Stimulated activated CD4-positive, alpha-beta T cell treated with anti-CD3 and anti-CD28 coated beads, Interleukin-12 subunit alpha, Interleukin-12 subunit beta, amount 100 ng/mL, for 4 hours (primary cell): ENCODE data around the gene SPATC1L.

Source experiments
- DNase-seq: peaks from one replicate; pipeline ENCODE4 v3.0.0-alpha.2; 2020

SPATC1L gene

DNA sequence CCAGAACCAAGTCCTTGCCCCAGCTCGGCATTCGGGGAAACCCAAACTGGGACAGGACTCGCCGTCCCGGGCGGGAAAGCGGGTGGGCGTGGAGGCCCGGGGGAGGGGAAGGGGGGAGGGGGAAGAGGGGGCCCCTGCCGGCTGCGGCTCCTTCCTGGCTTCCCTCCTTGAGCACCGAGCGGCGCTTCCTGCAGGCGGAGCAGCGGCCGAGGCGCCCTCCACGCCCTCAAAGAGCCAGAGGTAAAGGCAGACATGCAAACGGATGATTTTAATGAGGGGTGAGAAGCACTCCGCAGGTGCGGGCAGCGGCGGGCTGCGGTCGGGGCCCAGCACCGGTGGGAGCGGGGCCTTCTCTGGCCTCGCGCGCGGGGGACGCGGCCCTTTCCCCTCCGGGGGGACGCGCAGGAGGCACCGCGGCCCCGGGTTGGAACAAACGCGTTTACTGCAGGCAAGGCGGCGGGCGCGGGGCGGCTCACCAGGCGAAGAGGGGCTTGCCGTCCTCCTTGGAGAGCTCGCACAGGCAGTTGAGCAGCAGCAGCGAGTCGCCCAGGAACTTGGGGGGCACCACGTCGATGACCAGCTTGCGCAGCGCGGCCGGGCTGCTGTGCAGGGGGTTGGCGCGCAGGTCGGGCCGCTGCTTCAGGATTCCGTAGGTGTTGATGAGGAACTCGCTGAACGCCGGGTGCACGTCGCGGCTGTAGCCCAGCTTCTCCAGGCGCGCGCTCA is 23.2 kb downstream of the SPATC1L start:
- no peak for DNase-seq

GRCh38 chr21:46160657-46160906 is 23.7 kb downstream of the SPATC1L start:
- DNase-seq, result no peak

- DNase-seq, result no peak
Observed at GRCh38 chr21:46159841-46160656, 24.2 kb downstream of the SPATC1L start.

DNA sequence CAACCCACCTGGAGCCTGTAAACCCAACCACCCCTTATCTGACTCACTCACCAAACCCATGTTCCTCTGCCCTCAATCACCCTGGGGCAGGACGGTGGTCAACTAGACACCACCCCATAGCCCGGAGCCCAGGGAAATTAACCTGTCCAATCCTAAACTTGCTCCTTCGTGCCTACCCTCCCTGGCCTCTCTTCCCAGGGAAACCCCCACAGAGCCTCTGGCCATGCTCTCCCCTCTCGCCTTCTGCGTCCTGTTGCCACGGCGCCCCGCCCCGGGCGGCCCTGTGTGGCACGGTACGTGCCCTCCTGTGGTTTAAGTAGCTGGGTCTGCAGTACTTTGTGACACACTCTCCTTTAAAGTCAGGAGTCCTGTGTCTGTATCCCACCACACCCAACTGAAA is 24.9 kb downstream of the SPATC1L start:
- no peak for DNase-seq

- DNase-seq, result no peak
Observed at GRCh38 chr21:46158666-46159300, 25.5 kb downstream of the SPATC1L start.

GRCh38 chr21:46157987-46158451 is 26.2 kb downstream of the SPATC1L start:
- DNase-seq, result no peak

- DNase-seq, result no peak
Observed at GRCh38 chr21:46157396-46157986, 26.8 kb downstream of the SPATC1L start.

- no peak for DNase-seq
Observed at GRCh38 chr21:46156678-46157077, 27.6 kb downstream of the SPATC1L start.

- DNase-seq, result no peak
Observed at GRCh38 chr21:46156378-46156645, 27.9 kb downstream of the SPATC1L start.

DNA sequence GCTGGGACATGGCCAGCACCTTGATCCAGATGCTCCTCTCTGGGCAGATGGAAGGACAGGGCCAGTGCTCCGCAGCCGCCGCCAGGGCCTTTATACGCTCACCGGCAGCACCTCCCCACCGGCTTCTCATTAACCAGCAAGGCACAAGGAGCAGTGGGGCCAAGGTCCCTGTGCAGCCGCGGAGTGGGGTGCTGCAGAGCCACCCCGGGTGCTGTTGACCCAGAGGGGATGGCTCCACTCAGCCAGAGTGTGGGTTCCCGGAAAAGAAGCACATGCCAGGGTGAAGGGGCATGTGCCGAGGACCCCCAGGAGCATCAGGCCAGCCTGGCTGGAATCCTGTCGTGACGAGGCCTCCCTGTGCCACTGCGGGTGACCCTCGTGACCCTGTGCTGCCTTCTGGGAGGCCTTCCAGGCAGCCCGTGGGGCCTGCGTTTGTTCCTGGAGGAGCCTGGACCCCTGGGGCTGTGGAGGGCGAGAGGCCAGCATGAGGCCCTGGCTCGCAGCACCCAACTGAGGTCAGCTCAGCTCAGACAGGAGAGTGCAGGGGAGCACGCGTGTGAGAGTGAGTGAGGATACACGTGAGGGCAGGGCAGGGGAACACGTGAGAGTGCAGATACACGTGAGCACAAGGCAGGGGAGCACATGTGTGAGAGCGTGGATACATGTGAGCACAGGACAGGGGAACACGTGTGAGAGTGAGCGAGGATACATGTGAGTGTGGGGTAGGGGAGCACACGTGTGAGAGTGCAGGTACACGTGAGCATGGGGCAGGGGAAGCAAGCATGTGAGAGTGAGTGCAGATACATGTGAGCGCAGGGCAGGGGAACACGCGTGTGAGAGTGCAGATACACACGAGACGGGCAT is 28.5 kb downstream of the SPATC1L start, which contains the start of gene FTCD:
Gene FTCD, minus strand, starts transcription at position 66 of the 864 bp plus-strand sequence. Its CDS starts 56 bp downstream, at position 10.
- no peak for DNase-seq

DNA sequence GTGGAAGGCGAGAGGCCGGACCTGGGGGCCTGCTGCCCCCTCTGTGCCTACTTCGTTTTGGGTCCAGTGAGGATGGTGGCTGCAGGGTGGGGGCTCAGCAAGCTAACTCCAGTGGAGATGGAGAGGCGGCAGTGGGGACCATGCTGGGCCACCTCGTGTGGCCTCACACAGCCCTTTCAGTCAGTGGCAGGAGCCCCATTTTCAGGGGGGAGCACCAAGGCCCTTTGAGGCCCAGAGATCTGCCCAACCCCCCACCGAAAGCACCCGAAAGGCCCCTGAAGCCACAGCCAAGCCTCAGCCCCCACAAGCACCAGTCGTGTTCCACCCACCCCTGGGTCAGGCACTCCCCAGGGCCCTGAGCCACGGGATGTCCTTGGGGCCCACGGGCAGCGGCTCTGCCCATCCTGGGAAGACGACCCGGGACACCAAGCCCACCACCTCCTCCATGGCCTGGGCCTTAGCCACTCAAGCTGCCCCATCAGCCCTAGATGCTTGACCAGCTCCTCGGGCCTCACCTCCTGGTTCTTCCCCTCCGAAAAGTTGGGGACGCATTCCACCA is 29.2 kb downstream of the SPATC1L start:
- no peak for DNase-seq

DNA sequence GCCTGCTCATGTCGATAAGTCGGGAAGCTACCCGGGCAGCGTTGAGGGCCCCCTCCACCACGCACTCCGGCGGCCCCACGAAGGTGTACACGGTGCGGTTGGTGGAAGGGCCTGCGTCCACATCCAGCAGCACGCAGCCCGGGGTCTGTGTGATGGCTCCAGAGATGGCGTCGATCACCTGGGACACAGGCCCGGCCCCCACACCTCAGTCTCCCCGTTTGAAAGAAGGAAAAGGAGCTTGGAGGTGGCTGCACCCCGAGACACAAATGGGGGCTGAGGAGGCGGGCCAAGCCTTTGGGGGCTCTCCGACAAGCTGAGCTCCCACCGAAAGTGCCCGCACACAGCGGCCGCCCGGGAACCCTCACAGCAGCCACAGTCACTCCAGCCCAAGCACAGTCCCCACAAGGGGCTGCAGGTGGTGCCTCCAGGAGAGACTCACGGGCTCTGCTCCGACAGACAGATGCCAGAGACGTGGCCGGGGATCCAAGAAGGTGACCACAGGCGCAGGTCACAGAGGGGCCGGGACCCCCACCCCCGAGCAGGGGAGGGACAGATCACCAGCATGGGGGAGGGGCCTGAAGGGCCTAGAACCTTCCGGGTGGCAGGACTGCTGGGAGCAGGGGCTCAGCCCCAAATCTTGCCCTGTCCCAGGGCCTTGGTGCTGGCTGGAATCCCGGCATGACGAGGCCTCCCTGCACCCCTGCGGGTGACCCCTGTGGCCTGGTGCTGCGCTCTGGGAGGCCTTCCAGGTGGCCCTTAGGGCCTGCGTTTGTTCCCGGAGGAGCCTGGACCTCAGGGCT is 29.9 kb downstream of the SPATC1L start:
- DNase-seq, result no peak

- DNase-seq, result peak; percentile 46
Observed at GRCh38 chr21:46153247-46154154, 30.8 kb downstream of the SPATC1L start.

DNA sequence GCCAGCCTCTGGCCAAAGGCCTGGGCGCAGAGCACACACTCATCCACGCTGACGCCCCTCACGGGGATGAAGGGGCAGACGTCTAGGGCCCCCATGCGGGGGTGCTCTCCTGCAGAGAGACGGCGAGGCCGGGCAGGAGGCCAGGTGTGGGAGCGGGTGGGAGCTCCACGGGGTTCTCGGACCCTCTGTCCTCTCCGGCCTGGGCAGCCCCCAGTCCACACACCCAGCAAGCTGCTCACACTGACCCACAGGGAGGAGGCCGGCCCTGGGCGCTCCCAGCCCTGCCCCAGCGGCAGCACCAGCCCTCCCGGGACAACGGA is 31.4 kb downstream of the SPATC1L start:
- no peak for DNase-seq

- DNase-seq, result no peak
Observed at GRCh38 chr21:46151989-46152926, 32.0 kb downstream of the SPATC1L start.

DNA sequence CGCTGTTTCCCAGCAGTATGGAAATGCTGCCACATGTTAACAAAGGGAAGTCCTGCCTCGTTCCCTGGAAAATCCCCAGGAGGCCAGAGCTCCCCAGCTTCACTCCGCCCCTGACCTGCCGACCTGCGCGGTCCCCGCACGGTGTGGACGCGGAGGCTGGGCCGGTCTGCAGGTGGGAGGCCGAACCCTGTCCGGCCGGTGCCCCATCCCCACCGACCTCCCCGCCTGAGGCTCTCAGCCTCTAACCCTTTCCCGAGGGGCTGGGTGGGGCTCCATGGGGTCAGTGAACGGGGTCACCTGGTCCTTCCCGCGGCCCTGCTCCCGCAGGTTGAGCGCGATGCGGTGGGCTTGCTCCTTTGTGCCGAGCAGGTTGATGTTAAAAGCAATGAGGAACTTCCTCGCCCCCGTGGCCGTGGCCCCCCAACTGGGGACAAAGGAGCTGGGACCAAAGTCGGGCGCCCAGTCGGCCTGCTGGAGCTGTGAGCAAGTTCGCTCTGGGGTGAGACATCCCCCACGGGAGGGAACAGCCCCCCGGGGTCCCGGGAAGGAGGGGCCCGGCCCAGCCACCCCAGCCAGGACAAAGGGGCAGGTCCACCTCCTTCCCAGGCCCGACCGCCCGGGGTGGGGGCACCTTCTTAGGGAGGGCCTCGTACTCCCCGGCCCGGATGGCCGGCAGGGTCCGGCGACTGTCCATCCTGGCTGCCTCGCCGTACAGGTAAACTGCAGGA is 32.8 kb downstream of the SPATC1L start:
- DNase-seq, result no peak

DNA sequence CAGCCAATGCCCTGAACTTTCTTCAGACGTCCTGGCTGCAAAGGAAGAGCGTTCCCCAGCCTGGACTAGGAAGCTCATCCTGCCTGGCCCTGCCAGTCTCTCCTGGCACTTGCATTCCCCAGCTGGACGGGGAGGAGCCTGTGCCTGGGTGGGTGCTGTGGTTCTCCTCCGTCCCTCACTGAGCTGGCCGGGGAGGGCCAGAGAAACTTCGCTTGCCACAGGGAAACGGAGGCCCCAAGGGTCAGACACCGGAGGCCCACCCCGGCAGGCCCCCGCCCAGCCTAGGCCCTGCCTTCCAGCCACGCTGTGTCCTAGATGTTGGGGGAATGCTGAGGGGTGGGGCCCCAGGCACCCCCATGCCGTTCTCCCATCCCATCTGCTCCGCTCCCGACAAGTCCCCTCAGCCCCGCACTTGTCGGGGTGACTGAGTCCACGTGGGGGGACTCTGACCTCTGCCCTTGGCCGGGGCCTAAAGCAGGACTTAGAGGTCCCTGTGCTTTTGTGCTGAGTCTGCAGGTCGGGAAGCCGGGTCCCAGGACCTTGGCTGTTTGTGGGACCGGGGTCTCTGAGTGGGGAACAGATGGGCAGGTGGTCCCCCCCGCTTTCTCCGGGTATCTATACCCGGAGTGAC is 33.7 kb downstream of the SPATC1L start:
- DNase-seq, result no peak

DNA sequence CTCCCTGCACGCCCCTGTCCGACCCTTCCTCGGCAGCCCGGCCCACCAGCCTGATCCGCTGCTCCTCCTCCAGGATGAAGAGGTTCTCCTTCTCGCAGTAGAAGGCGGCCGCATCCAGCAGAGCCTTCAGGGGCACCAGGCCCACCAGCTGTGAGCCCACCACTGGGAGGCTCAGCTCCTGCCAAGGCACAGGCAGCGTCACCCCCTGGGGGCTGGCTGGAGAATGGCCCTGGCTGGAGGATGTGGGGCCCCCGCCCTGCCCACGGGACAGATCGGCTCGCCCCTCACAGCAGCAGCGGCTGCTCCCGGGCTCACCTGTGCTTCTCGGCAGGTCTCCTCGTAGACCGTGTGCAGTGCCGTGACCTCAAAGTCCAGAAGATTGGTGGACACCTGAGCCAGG is 34.2 kb downstream of the SPATC1L start:
- no peak for DNase-seq
